CD4-positive, alpha-beta T cell treated with Interleukin-1 beta for 1 hour (primary cell): ENCODE measurements around the gene STIP1.

Source experiments
- DNase-seq, 2 donors: peaks; one replicate each; pipeline ENCODE4 v3.0.0-alpha.2; 2020 to 2022

STIP1 gene

GRCh38 chr11:64253043-64253442 is 67.1 kb downstream of the STIP1 start:
- no peak for DNase-seq

GRCh38 chr11:64253481-64253880 is 67.5 kb downstream of the STIP1 start:
- no peak for DNase-seq
